ENCODE measurements around the gene SLMAP.

Gene SLMAP

DNA sequence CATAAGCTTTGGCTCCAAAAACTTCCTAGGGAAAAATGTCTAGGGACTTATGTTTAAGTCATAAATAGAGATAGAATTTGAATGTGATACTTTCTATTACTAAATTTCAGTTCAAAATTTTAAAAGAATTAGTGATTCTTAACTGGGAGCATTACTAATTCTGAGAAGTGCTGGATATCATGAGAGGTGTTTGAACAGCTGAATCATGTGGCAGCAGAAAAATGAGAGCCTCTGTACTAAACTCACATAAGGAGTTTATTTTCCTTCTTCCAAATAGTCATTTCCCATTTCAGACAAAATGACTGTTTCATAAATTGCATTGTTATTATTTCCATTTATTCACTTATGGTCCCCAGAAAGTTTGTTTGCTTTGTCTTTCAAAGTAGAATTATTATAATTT lies 62.7 kb downstream of the SLMAP start:
- TF ChIP-seq, protein P1, sequence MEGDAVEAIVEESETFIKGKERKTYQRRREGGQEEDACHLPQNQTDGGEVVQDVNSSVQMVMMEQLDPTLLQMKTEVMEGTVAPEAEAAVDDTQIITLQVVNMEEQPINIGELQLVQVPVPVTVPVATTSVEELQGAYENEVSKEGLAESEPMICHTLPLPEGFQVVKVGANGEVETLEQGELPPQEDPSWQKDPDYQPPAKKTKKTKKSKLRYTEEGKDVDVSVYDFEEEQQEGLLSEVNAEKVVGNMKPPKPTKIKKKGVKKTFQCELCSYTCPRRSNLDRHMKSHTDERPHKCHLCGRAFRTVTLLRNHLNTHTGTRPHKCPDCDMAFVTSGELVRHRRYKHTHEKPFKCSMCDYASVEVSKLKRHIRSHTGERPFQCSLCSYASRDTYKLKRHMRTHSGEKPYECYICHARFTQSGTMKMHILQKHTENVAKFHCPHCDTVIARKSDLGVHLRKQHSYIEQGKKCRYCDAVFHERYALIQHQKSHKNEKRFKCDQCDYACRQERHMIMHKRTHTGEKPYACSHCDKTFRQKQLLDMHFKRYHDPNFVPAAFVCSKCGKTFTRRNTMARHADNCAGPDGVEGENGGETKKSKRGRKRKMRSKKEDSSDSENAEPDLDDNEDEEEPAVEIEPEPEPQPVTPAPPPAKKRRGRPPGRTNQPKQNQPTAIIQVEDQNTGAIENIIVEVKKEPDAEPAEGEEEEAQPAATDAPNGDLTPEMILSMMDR (conservative IDR thresholded peaks at IDR 0.05; ENCODE audit: control insufficient read depth, insufficient read depth, low read depth, low read length): no peak
- no peak for DNase-seq (ENCODE audit: low read depth)
- H3K4me3 ChIP-seq (ENCODE audit: control insufficient read depth, low read depth, low read length): no peak overlapping the region

DNA sequence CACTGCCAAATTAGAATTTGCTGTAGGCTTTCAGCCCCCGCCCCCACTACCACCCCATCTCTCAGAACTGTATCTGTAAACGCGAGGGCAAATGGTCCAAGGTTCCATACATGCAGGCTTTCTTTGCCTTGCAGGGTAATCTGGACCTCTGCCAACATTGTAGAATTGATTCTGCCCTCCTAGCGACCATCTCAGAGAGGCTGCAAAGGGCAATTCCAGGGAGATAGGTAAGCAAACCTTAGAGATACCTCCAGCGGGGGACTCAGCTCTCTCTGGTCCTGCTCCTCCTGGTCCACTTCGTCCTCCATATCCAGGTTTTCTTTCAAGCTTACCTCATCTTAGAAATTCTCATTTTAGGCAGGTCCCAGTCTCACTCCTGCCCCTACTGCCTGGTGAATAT lies 64.4 kb downstream of the SLMAP start:
- TF ChIP-seq, protein P1 (conservative IDR thresholded peaks at IDR 0.05; ENCODE audit: control insufficient read depth, insufficient read depth, low read depth, low read length): no peak
- H3K4me3 ChIP-seq (ENCODE audit: control insufficient read depth, low read depth, low read length): no peak overlapping the region
- DNase-seq (ENCODE audit: low read depth): no peak

DNA sequence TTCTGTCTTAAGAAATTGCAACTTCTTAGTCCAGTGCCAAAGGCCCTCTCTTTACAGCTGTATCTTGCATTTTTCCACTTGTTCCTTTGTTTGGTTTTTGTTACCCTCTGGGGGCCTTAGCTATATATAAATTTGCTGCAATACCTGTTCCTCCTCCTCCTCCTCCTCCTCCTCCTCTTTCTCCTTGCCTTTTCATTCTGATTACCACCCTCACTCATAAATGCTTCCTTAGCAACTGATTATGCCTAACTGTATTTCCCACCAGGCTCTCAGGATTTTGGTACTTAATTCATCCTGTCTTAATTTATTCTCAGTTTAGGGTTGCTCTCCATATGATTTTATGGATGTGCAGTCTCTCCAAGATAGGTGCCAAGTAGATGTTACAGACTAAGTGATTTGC lies 65.7 kb downstream of the SLMAP start:
- no peak for DNase-seq (ENCODE audit: low read depth)
- H3K4me3 ChIP-seq (ENCODE audit: control insufficient read depth, low read depth, low read length): no peak overlapping the region
- TF ChIP-seq, protein P1 (conservative IDR thresholded peaks at IDR 0.05; ENCODE audit: control insufficient read depth, insufficient read depth, low read depth, low read length): no peak

DNA sequence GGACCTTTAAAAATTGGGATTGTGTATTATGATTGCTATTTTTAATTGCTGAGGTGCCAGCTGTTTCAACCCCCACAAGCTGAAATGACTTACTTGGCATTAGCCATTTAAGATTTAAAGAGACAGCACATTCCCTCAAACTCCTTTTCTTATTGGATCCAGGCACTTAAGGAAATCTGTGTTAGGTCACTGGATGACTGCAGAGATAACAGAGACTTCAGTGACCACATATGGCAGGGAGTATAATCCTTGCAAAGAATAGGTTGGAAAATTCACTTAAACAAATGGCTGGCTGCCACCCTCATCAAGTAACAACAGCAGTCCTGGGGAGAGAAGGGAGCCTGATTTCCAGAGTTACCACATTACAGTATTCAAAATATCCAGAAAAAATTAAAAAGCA lies 66.6 kb downstream of the SLMAP start:
- no peak for DNase-seq (ENCODE audit: low read depth)
- no peak overlapping the region for H3K4me3 ChIP-seq (ENCODE audit: control insufficient read depth, low read depth, low read length)
- TF ChIP-seq, protein P1 (conservative IDR thresholded peaks at IDR 0.05; ENCODE audit: control insufficient read depth, insufficient read depth, low read depth, low read length): no peak

DNA sequence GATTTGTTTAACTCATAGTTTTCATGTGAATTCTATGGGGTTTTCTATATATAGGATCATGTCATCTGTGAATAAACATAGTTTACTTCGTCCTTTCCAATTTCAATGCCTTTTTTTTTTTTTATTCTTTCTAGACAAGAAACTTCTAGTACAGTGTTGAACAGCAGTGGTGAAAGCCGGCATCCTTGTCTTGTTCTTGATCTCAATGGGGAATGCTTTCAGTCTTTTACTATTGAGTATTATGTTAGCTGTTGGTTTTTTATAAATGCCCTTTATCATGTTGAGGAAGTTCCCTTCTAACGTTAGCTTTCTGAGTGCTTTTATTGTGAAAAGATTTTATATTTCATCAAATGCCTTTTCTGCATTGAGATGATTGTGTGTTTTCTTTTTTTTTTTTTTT lies 69.0 kb downstream of the SLMAP start:
- no peak overlapping the region for H3K4me3 ChIP-seq (ENCODE audit: control insufficient read depth, low read depth, low read length)
- DNase-seq (ENCODE audit: low read depth): no peak
- TF ChIP-seq, protein P1 (conservative IDR thresholded peaks at IDR 0.05; ENCODE audit: control insufficient read depth, insufficient read depth, low read depth, low read length): no peak

DNA sequence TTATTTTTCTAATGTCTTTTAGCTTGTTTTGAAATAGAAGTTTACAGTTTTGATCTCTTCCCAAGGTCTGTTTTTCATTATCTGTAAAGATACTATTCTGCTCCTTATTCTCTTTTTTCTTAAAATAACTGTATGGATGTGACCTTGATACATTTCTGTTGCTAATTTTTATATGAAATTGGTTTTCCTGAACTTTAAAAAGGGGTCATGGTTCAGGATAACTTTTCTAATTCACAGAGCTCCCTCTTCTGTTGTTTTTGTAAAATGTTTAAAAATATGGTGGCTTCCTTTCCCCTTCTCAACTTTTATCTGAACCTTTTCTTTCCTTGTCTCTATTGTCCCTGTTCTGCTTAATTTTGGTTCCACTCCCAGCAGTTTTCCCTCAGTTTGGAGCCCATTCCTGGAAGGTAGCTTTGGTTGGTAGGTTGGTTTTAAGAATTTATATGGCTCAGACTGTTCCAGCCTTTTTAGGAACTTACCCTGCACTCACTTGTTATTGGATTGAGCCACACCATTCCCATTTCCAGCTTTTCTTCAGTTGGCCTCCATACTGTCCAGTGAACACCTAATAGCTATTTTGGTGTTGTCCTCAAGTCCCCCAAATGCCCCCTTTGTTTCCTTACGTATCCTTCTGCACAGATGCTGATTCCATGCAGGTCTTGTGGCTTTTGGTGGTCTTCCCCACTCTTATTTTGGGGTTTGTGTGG lies 70.3 kb downstream of the SLMAP start:
- TF ChIP-seq, protein P1 (conservative IDR thresholded peaks at IDR 0.05; ENCODE audit: control insufficient read depth, insufficient read depth, low read depth, low read length): peak; percentile 34
- peak; percentile 20 for DNase-seq (ENCODE audit: low read depth)
- H3K4me3 ChIP-seq (ENCODE audit: control insufficient read depth, low read depth, low read length): no peak overlapping the region

All from fibroblast of mammary gland (primary cell).